GM12872 (cell line): Measurements from ENCODE around the gene PHLPP1.

Source experiments
- CTCF ChIP-seq: IDR thresholded peaks from 3 replicates; pipeline ENCODE4 v1.5.1; 2011; ENCODE audit warnings: low read depth, mild to moderate bottlenecking, low read length, moderate library complexity; ENCODE audit not compliant: insufficient read depth

The PHLPP1 gene

GRCh38 chr18:62857263-62857976, 142.1 kb downstream of the PHLPP1 start:
- no peak for TF ChIP-seq CTCF

GRCh38 chr18:62860062-62860461, 144.7 kb downstream of the PHLPP1 start:
- TF ChIP-seq CTCF, result no peak

GRCh38 chr18:62862466-62862865, 147.1 kb downstream of the PHLPP1 start:
- no peak for TF ChIP-seq CTCF

- no peak for TF ChIP-seq CTCF
Measured at GRCh38 chr18:62863579-62864001, 148.2 kb downstream of the PHLPP1 start.

- no peak for TF ChIP-seq CTCF
Measured at GRCh38 chr18:62865498-62865897, 150.2 kb downstream of the PHLPP1 start.

- no peak for TF ChIP-seq CTCF
Measured at GRCh38 chr18:62867534-62867933, 152.2 kb downstream of the PHLPP1 start.

GRCh38 chr18:62868645-62869044, 153.3 kb downstream of the PHLPP1 start:
- no peak for TF ChIP-seq CTCF
